Caco-2 (cell line): ENCODE measurements around the gene ZBTB44. TPM values are rescaled to one million over a fixed set of nuclear protein-coding genes. Genes with fewer than 3 reads are reported as not detected.

Experiments
- BruUV-seq: library from RNA; stranded (reverse); fragments of 400-500 nt; replicated peaks from 2 replicates; lab custom pipeline; 2021; lab: Mats Ljungman, UMichigan
- CTCF ChIA-PET: fragments of 300-600 bp; sonication (Branson Sonifier 250); formaldehyde crosslinking; loops from one replicate; lab custom pipeline; 2022; ENCODE audit warnings: antibody characterized with exemption; lab: Charles Lee
- POLR2A ChIA-PET: fragments of 300-600 bp; sonication (Branson Sonifier 250); formaldehyde crosslinking; loops from one replicate; lab custom pipeline; 2022; ENCODE audit warnings: antibody characterized with exemption; lab: Charles Lee
- DNase-seq, 2 experiments: peaks; one replicate each; pipeline versions ENCODE4 v3.0.0 to v3.0.0-alpha.2; 2020 to 2022
- H3K27me3 ChIP-seq: replicated peaks from 2 replicates; pipeline ENCODE4 v1.6.0; 2011; ENCODE audit warnings: low read length; ENCODE audit not compliant: control insufficient read depth, insufficient read depth
- H3K36me3 ChIP-seq: 2 replicates; pipeline ENCODE4 v1.5.1; 2011; ENCODE audit warnings: low read length; ENCODE audit not compliant: control insufficient read depth, insufficient read depth
- H3K4me1 ChIP-seq: fragments of 250-450 bp; sonication (Bioruptor Pico); 2 replicates; pipeline ENCODE4 v1.5.1; 2020; ENCODE audit warnings: mild to moderate bottlenecking
- H3K4me3 ChIP-seq: 2 replicates; pipeline ENCODE4 v1.5.1; 2011; ENCODE audit warnings: low read depth, mild to moderate bottlenecking, control low read depth, low read length
- H3K9me3 ChIP-seq: fragments of 250-450 bp; sonication (Bioruptor Pico); 2 replicates; pipeline ENCODE4 v1.5.1; 2020; ENCODE audit warnings: mild to moderate bottlenecking, moderate library complexity
- H3K27ac Mint-ChIP-seq: one replicate; pipeline ENCODE4 v1.8.0; 2022; ENCODE audit warnings: mixed read lengths; ENCODE audit not compliant: unreplicated experiment
- H3K27me3 Mint-ChIP-seq: one replicate; pipeline ENCODE4 v1.8.0; 2022; ENCODE audit warnings: mixed read lengths; ENCODE audit not compliant: insufficient read depth, unreplicated experiment
- H3K36me3 Mint-ChIP-seq: one replicate; pipeline ENCODE4 v1.8.0; 2022; ENCODE audit warnings: mild to moderate bottlenecking, mixed read lengths; ENCODE audit not compliant: insufficient read depth, unreplicated experiment
- H3K4me1 Mint-ChIP-seq: one replicate; pipeline ENCODE4 v1.8.0; 2022; ENCODE audit warnings: low read depth, mixed read lengths; ENCODE audit not compliant: unreplicated experiment
- H3K4me3 Mint-ChIP-seq: one replicate; pipeline ENCODE4 v1.8.0; 2022; ENCODE audit warnings: mild to moderate bottlenecking, moderate library complexity, mixed read lengths; ENCODE audit not compliant: unreplicated experiment
- H3K9me3 Mint-ChIP-seq: one replicate; pipeline ENCODE4 v1.8.0; 2022; ENCODE audit warnings: mixed read lengths; ENCODE audit not compliant: unreplicated experiment
- intact Hi-C: fragments of 100-400 bp; cut with micrococcal nuclease; formaldehyde crosslinking; loops from one replicate; pipeline ENCODE4 v1.10.0; 2022; ENCODE audit not compliant: unreplicated experiment
- total RNA-seq: library from RNA; stranded (reverse); gene quantifications from 2 replicates; pipeline ENCODE4 v1.2.3, GENCODE V29; 2022
- TF ChIP-seq, protein P1 (sequence below), 2 experiments: fragments of 200-600 bp in 1 of 2; IDR thresholded peaks; 1 replicate in 1 of 2; 2 replicates in 1 of 2; pipeline versions ENCODE4 v1.5.1 to v1.8.0; 2011 to 2022; ENCODE audit warnings: antibody characterized with exemption in 1 of 2, control low read depth in 1 of 2, inconsistent platforms in 1 of 2, low read depth in 1 of 2, low read length in 1 of 2, mild to moderate bottlenecking in 1 of 2, moderate library complexity in 1 of 2; ENCODE audit not compliant: insufficient read depth in 1 of 2, severe bottlenecking in 1 of 2, unreplicated experiment in 1 of 2

Gene ZBTB44
- total RNA-seq, 1 experiment from 2014 or later: 53.6 TPM

DNA sequence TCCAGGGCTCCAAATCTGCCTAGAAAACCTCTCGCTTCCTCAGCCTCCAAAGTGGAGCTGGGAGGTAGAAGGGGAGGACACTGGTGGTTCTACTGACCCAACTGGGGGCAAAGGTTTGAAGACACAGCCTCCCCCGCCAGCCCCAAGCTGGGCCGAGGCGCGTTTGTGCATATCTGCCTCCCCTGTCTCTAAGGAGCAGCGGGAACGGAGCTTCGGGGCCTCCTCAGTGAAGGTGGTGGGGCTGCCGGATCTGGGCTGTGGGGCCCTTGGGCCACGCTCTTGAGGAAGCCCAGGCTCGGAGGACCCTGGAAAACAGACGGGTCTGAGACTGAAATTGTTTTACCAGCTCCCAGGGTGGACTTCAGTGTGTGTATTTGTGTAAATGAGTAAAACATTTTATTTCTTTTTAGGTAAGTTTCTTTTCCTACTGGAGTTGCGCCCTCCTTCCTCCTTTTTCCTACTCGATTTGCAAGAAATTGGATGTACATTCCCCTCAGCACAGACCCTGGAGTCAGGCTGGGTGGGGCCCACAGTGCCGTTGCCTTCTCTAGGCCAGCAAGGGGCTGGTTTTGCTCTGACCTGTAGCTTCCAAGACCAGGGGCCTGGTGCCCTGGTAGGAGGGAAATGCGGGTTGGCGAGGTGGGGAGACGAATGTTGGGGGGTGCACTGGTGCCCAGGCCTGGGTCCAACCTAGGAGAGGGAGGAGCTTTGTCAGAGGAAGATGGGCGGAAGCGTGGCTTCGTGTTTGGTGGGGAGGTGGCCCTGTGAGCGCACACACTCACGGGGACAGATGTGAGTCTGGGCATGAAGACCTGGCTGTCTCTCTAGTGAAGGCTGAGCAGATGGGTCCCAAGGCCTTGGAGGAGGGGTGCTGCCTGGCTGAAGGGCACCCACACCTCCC, 104.5 kb downstream of the ZBTB44 start:
- H3K27me3 ChIP-seq: no peaks in the 10 kb centered on the region
- ChIA-PET POLR2A (no interaction called here), CTCF (no interaction called here)
- TF ChIP-seq, protein P1, sequence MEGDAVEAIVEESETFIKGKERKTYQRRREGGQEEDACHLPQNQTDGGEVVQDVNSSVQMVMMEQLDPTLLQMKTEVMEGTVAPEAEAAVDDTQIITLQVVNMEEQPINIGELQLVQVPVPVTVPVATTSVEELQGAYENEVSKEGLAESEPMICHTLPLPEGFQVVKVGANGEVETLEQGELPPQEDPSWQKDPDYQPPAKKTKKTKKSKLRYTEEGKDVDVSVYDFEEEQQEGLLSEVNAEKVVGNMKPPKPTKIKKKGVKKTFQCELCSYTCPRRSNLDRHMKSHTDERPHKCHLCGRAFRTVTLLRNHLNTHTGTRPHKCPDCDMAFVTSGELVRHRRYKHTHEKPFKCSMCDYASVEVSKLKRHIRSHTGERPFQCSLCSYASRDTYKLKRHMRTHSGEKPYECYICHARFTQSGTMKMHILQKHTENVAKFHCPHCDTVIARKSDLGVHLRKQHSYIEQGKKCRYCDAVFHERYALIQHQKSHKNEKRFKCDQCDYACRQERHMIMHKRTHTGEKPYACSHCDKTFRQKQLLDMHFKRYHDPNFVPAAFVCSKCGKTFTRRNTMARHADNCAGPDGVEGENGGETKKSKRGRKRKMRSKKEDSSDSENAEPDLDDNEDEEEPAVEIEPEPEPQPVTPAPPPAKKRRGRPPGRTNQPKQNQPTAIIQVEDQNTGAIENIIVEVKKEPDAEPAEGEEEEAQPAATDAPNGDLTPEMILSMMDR (IDR thresholded peaks at IDR 0.05; ENCODE audit: insufficient read depth in 1 of 2, low read depth in 1 of 2, low read length in 1 of 2, severe bottlenecking in 1 of 2, unreplicated experiment in 1 of 2): no peak
- DNase-seq: peak in 1 of 2 experiments; percentile 27
- intact Hi-C loops: loop anchor here (10.0 kb wide), 1 partner anchor 655 kb away; no protein-coding TSS in a partner anchor
- Mint-ChIP-seq H3K4me3 (no peak overlapping the region), H3K4me1 (no peaks in the 10 kb centered on the region), H3K27ac (peak overlapping the region; percentile 20), H3K27me3 (no peaks in the 10 kb centered on the region), H3K9me3 (no peaks in the 10 kb centered on the region), H3K36me3 (peaks cover 88% of the 10 kb centered on the region)
- H3K36me3 ChIP-seq: no peaks in the 10 kb centered on the region
- H3K9me3 ChIP-seq: no peaks in the 10 kb centered on the region
- TSS peak; percentile 94 for BruUV-seq
- H3K4me1 ChIP-seq: 0 out of 2 replicates have a peak, but pooled peaks cover 5% of the 10 kb centered on the region
- H3K4me3 ChIP-seq: no peak overlapping the region

DNA sequence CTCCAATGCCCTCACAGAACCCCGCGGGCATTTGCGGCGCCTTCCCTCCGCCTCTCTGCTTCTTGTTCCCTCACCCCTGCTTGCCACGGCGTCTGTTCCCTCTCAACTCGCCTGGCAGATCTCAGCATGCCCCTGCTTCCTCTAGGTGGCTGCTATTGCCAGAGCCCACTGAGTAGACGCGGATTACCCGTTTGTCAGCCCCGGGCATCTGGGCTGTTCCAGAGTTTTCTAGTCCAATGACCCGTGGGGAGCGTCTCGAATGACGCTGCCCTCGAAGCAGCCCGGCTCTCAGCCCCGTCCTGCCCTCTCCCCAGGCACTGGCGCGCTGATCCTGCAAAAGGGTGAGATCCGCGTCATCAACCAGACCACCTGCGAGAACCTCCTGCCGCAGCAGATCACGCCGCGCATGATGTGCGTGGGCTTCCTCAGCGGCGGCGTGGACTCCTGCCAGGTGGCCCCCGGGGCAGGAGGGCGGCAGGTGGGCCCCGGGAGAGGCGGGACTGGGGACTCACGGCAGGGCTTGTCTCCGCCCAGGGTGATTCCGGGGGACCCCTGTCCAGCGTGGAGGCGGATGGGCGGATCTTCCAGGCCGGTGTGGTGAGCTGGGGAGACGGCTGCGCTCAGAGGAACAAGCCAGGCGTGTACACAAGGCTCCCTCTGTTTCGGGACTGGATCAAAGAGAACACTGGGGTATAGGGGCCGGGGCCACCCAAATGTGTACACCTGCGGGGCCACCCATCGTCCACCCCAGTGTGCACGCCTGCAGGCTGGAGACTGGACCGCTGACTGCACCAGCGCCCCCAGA, 105.4 kb downstream of the ZBTB44 start:
- H3K9me3 Mint-ChIP-seq: no peaks in the 10 kb centered on the region
- peak in 1 of 2 experiments; percentile 39 for DNase-seq
- no peak overlapping the region for H3K4me3 Mint-ChIP-seq
- no peaks in the 10 kb centered on the region for H3K9me3 ChIP-seq
- H3K4me1 Mint-ChIP-seq: no peaks in the 10 kb centered on the region
- H3K4me3 ChIP-seq: no peak overlapping the region
- H3K4me1 ChIP-seq: 0 out of 2 replicates have a peak, but pooled peaks cover 5% of the 10 kb centered on the region
- POLR2A ChIA-PET: no interaction called here
- no peaks in the 10 kb centered on the region for H3K27me3 ChIP-seq
- peaks cover 3% of the 10 kb centered on the region; the same call in 1 of the 2 replicates for H3K36me3 ChIP-seq
- peaks cover 94% of the 10 kb centered on the region for H3K36me3 Mint-ChIP-seq
- no TSS peak for BruUV-seq
- TF ChIP-seq, protein P1 (IDR thresholded peaks at IDR 0.05; ENCODE audit: insufficient read depth in 1 of 2, low read depth in 1 of 2, low read length in 1 of 2, severe bottlenecking in 1 of 2, unreplicated experiment in 1 of 2): no peak
- no peaks in the 10 kb centered on the region for H3K27me3 Mint-ChIP-seq
- no peak overlapping the region for H3K27ac Mint-ChIP-seq
- CTCF ChIA-PET: no interaction called here
- intact Hi-C loops: no loop called here
